Loucy (cell line): Measurements from ENCODE around the gene POLR3A.
A peak's percentile ranks its signal among the peaks of the same experiment; 100 is the strongest.

ENCODE experiments used
- H2AFZ ChIP-seq: fragments of 200-600 bp; sonication (generic); 2 replicates; pipeline ENCODE4 v1.6.0; 2016; ENCODE audit warnings: antibody characterized with exemption, mild to moderate bottlenecking, low read length, moderate library complexity
- H3F3A ChIP-seq: fragments of 200-600 bp; 2 replicates; pipeline ENCODE4 v1.6.0; 2016; ENCODE audit warnings: antibody characterized with exemption, low read depth, mild to moderate bottlenecking
- H3K27me3 ChIP-seq: fragments of 200-600 bp; sonication (generic); 2 replicates; pipeline ENCODE4 v1.6.1; 2014; ENCODE audit warnings: low read length, mild to moderate bottlenecking; ENCODE audit not compliant: insufficient read depth, poor library complexity, severe bottlenecking
- H3K36me3 ChIP-seq: fragments of 200-600 bp; sonication (generic); 2 replicates; pipeline ENCODE4 v1.6.1; 2016; ENCODE audit warnings: low read length; ENCODE audit not compliant: insufficient read depth
- H3K4me1 ChIP-seq: fragments of 200-600 bp; sonication (generic); 2 replicates; pipeline ENCODE4 v1.5.1; 2014; ENCODE audit warnings: low read length, mild to moderate bottlenecking; ENCODE audit not compliant: insufficient read depth, poor library complexity, severe bottlenecking
- H3K4me2 ChIP-seq: fragments of 200-600 bp; sonication (generic); 2 replicates; pipeline ENCODE4 v1.6.0; 2014; ENCODE audit warnings: antibody characterized with exemption, low read length, low read depth, mild to moderate bottlenecking; ENCODE audit not compliant: poor library complexity, severe bottlenecking
- H3K4me3 ChIP-seq: fragments of 200-600 bp; sonication (generic); 2 replicates; pipeline ENCODE4 v1.5.1; 2014; ENCODE audit warnings: low read length, mild to moderate bottlenecking, mixed read lengths; ENCODE audit not compliant: poor library complexity, severe bottlenecking
- H3K79me2 ChIP-seq: fragments of 200-600 bp; sonication (generic); 2 replicates; pipeline ENCODE4 v1.6.1; 2014; ENCODE audit warnings: low read length; ENCODE audit not compliant: insufficient read depth
- H3K9ac ChIP-seq: fragments of 200-600 bp; sonication (generic); 2 replicates; pipeline ENCODE4 v1.6.0; 2014; ENCODE audit warnings: mild to moderate bottlenecking, low read depth, low read length, moderate library complexity; ENCODE audit not compliant: poor library complexity, severe bottlenecking
- H3K9me2 ChIP-seq: fragments of 200-600 bp; sonication (generic); replicated peaks from 2 replicates; pipeline ENCODE4 v1.6.1; 2016; ENCODE audit warnings: low read depth, low read length, mixed read lengths
- H3K9me3 ChIP-seq: fragments of 200-600 bp; sonication (generic); 2 replicates; pipeline ENCODE4 v1.6.1; 2014; ENCODE audit warnings: mild to moderate bottlenecking, antibody characterized with exemption, low read length, low read depth; ENCODE audit not compliant: insufficient read depth
- H4K20me1 ChIP-seq: fragments of 200-600 bp; sonication (generic); 2 replicates; pipeline ENCODE4 v1.6.0; 2014; ENCODE audit warnings: antibody characterized with exemption, low read length, mild to moderate bottlenecking; ENCODE audit not compliant: insufficient read depth, poor library complexity, severe bottlenecking
- EZH2phosphoT487 ChIP-seq: fragments of 200-600 bp; IDR thresholded peaks from 2 replicates; pipeline ENCODE4 v1.6.1; 2018; ENCODE audit warnings: antibody characterized with exemption, mild to moderate bottlenecking, moderate library complexity, borderline replicate concordance
- TF ChIP-seq, protein P1 (sequence below): fragments of 200-600 bp; sonication (generic); conservative IDR thresholded peaks from 2 replicates; pipeline ENCODE4 v1.5.1; 2014; ENCODE audit warnings: mild to moderate bottlenecking, antibody characterized with exemption, low read length

The POLR3A gene

DNA sequence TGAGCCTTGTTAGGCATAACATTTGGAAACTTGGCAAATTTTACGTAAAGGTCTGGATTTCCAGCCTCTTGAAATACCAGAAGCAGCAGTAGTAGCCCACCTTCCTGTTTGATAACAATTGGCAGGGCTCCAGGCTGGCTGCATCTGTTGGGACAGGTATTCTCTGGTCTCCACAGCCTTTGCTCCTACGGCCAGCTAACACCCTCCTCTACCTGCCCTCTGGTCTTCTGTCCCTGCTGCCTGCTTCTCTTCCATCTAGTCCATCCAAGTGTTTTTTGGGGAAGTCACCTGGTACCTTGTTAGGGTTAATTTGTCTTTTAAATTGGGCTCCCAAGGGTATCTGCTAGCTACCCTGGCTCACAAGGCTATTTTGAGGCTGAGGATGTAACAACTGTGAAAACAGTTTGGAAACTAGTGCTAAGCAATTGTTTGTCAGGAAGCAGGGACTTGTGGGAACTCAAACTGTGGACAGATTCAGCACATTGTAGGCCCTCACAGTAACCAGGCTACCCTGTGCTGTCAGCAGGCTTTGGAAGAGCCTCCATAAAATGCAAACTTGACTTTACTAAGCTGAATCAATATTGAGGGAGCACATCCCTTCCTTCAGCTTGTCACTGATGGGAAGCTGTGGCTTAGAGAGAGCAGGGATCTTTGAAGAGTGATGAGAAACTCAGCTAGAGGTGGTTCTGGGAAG, 12.9 kb upstream of the POLR3A start:
- Histone ChIP-seq H3K36me3 (peaks cover 59% of the 10 kb centered on the region), H3K27me3 (no peaks in the 10 kb centered on the region), H3K4me1 (peaks cover 43% of the 10 kb centered on the region), H3K9me2 (no peaks in the 10 kb centered on the region), H3K9me3 (no peaks in the 10 kb centered on the region), H4K20me1 (peaks cover 54% of the 10 kb centered on the region), H3K4me3 (no peak overlapping the region), H3K9ac (no peak overlapping the region), H2AFZ (no peak overlapping the region), H3K4me2 (peak overlapping the region; percentile 95), H3F3A (peaks cover 18% of the 10 kb centered on the region; the same call in 1 of the 2 replicates), H3K79me2 (peaks cover 52% of the 10 kb centered on the region)
- no peak for TF ChIP-seq EZH2phosphoT487
- TF ChIP-seq, protein P1, sequence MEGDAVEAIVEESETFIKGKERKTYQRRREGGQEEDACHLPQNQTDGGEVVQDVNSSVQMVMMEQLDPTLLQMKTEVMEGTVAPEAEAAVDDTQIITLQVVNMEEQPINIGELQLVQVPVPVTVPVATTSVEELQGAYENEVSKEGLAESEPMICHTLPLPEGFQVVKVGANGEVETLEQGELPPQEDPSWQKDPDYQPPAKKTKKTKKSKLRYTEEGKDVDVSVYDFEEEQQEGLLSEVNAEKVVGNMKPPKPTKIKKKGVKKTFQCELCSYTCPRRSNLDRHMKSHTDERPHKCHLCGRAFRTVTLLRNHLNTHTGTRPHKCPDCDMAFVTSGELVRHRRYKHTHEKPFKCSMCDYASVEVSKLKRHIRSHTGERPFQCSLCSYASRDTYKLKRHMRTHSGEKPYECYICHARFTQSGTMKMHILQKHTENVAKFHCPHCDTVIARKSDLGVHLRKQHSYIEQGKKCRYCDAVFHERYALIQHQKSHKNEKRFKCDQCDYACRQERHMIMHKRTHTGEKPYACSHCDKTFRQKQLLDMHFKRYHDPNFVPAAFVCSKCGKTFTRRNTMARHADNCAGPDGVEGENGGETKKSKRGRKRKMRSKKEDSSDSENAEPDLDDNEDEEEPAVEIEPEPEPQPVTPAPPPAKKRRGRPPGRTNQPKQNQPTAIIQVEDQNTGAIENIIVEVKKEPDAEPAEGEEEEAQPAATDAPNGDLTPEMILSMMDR = no peak

DNA sequence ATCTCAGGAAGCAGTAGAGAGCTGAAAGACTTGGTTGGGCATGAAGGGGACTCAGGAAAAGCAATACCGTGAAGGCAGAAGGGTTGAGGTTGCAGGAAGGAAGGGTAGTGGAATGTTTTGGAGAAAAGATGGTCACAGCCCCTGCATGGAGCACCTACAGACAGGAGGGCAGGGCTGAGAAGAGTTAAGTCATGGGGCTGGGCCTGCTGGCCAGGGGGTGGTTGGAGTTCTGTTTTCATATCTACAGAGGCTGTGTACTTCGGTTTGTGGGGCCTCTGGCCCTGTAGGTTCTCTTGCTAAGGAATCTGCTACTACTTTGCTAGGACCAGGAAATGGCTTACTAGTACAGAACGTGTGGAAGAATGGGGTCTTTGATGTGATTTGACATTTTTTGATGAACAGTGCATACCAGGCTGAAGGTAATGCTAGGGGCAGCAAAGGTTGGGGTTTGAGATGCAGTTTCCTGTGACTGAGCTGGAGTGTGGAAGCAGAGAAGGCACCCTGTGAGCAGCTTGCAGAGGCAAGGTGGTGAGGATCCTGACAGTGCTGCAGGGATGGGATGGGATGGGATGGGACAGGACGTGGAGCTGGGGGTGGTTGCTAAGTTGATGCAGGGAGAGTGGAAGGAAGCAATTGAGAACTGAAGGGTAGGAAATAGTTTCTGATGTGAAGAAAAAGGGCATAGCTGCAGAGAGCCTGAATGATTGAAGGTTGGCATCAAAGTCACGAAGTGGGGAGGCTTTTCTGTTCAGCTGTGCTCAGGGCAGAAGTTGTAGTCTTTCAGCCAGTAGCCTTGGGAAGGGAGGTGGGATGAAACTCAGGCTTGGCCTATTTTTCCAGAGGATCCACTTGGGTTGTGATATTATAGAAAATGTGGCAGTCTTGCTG, 12.1 kb upstream of the POLR3A start:
- H3K4me2 ChIP-seq = peak overlapping the region; percentile 95

DNA sequence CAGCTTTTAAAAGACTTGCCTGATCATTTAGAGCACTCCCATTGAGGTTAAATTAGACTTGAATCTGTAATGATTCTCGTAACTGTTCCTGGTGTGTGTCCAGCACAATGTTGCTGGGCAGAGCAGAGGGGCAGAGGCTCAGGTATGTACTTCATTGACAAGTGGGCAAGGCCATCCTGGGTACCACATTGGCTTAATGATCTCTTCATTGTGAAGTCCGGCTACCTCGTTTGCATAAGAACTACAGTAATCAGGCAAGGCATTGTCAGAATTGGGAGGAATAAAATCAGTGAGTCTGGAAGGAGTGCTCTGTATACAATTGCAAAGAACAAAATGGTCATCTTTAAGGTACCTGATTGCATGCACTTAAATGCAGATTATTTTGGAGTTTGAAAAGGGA, 10.4 kb upstream of the POLR3A start:
- no peak for TF ChIP-seq EZH2phosphoT487
- TF ChIP-seq, protein P1 = no peak
- peak overlapping the region; percentile 34 for H3K9ac ChIP-seq
- H3K9me2 ChIP-seq = no peaks in the 10 kb centered on the region
- peaks cover 66% of the 10 kb centered on the region for H3K4me1 ChIP-seq
- H3K4me2 ChIP-seq = peak overlapping the region; percentile 95
- peaks cover 80% of the 10 kb centered on the region for H3K36me3 ChIP-seq
- H3F3A ChIP-seq = peaks cover 18% of the 10 kb centered on the region; the same call in 1 of the 2 replicates
- H3K9me3 ChIP-seq = no peaks in the 10 kb centered on the region
- peak overlapping the region; percentile 83 for H3K4me3 ChIP-seq
- H4K20me1 ChIP-seq = peaks cover 79% of the 10 kb centered on the region
- no peak overlapping the region for H2AFZ ChIP-seq
- H3K79me2 ChIP-seq = peaks cover 77% of the 10 kb centered on the region
- no peaks in the 10 kb centered on the region for H3K27me3 ChIP-seq

More for the DNA sequence above, 12.1 kb upstream of the POLR3A start:
- peaks cover 60% of the 10 kb centered on the region for H3K79me2 ChIP-seq
- H3K4me3 ChIP-seq = no peak overlapping the region
- peak overlapping the region; percentile 34 for H3K9ac ChIP-seq
- H3K36me3 ChIP-seq = peaks cover 67% of the 10 kb centered on the region
- TF ChIP-seq, protein P1 = no peak
- TF ChIP-seq EZH2phosphoT487 = no peak
- H3K4me1 ChIP-seq = peaks cover 50% of the 10 kb centered on the region
- no peaks in the 10 kb centered on the region for H3K9me2 ChIP-seq
- no peaks in the 10 kb centered on the region for H3K27me3 ChIP-seq
- H3K9me3 ChIP-seq = no peaks in the 10 kb centered on the region
- peaks cover 62% of the 10 kb centered on the region for H4K20me1 ChIP-seq
- H3F3A ChIP-seq = peaks cover 18% of the 10 kb centered on the region; the same call in 1 of the 2 replicates
- no peak overlapping the region for H2AFZ ChIP-seq
